ENCODE data around the gene ATE1.

DNA sequence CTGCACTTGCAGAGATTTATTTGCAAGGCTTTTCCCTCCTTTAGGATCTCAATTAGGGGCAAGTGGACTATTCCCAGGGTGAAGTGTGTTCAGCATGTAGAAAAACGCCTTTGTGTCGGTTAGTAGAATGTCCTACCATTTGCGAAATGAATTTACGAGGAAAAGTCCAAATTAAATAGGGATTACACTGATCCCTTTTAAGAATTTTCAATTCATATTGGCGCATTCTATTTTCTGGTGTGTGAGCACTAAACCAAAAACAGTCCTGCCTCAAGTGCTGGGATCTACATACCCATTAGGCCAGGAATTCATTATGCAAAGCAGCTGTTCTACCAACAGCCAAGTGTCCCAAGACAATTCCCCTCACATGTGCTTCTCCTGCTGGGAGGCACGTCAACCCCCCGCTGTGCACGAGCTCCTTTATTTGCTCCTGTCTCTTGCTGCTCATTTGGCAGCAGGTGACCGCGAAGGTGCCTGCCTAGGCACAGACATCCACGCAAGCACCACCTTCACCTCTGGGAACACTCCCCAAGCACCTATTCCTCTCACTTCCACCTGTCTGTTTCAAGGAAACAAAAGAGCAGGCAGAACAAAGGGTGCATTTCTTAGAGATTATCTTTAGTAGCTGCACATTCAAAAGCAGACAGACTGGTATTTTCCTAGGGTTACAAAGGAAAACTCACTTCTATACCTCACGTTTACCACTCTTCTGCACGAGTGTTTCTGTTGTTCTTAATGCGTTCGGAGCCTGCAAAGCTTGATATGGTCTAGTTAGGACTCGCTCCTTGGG, 195.0 kb downstream of the ATE1 start:
- no peak for TF ChIP-seq CTCF (IDR thresholded peaks at IDR 0.05 in 2 of 3, conservative IDR thresholded peaks at IDR 0.05 in 1 of 3; ENCODE audit: borderline replicate concordance in 1 of 3, insufficient read depth in 1 of 3, low read depth in 2 of 3, low read length in 2 of 3)
- no peak for TF ChIP-seq RAD21 (IDR thresholded peaks at IDR 0.05; ENCODE audit: low read depth)
- no peak for TF ChIP-seq ZFX (IDR thresholded peaks at IDR 0.05)
- no peak for TF ChIP-seq CEBPB (IDR thresholded peaks at IDR 0.05; ENCODE audit: low read depth)
- no peak for TF ChIP-seq EZH2 (IDR thresholded peaks at IDR 0.05)
- TF ChIP-seq POLR2A (IDR thresholded peaks at IDR 0.05; ENCODE audit: borderline replicate concordance, extremely low read depth, insufficient read depth, insufficient read length): no peak

All from HCT116 (cell line).